B cell (primary cell): ENCODE measurements around the gene SERINC5. TPM values are rescaled to one million over a fixed set of nuclear protein-coding genes. Genes with fewer than 3 reads are reported as not detected.

Source experiments
- ATAC-seq: fragments of 200-7000 bp; cut with Tn5 transposase; one replicate; pipeline ENCODE4 v1.10.0; 2021; ENCODE audit warnings: low read depth, mild to moderate bottlenecking, moderate number of reproducible peaks, moderate library complexity
- CTCF ChIA-PET: fragments of 350-600 bp; sonication (Branson Sonifier 250); formaldehyde crosslinking; loops from one replicate; lab custom pipeline; 2021; ENCODE audit warnings: antibody characterized with exemption, inconsistent platforms; lab: Charles Lee
- POLR2A ChIA-PET: fragments of 350-600 bp; sonication (Branson Sonifier 250); formaldehyde crosslinking; loops from one replicate; lab custom pipeline; 2021; ENCODE audit warnings: antibody characterized with exemption; lab: Charles Lee
- DNase-seq: peaks from one replicate; pipeline ENCODE4 v3.0.0; 2013
- H2AFZ ChIP-seq: 2 replicates; pipeline ENCODE4 v1.6.1; 2012; ENCODE audit warnings: mild to moderate bottlenecking, low read depth, low read length; ENCODE audit not compliant: insufficient read depth, poor library complexity, severe bottlenecking
- H3K27ac ChIP-seq, 2 donors: 1 replicate in 1 of 2; 2 replicates in 1 of 2; pipeline ENCODE4 v1.5.1; 2012 to 2013; ENCODE audit warnings: low read length in 2 of 2, mild to moderate bottlenecking in 2 of 2, moderate library complexity in 1 of 2
- H3K27me3 ChIP-seq, 4 experiments: fragments of 200-600 bp in 1 of 4; sonication (generic) in 1 of 4; replicated peaks in 1 of 4; 1 replicate in 2 of 4; 2 replicates in 2 of 4; pipeline versions ENCODE4 v1.6.1 to v1.7.0; 2013 to 2016; ENCODE audit warnings: low read length in 3 of 4, mild to moderate bottlenecking in 2 of 4, mixed read lengths in 1 of 4, moderate library complexity in 1 of 4; ENCODE audit not compliant: insufficient read depth in 4 of 4, control insufficient read depth in 3 of 4; ENCODE audit errors: control extremely low read depth in 1 of 4
- H3K36me3 ChIP-seq, 2 experiments: replicated peaks in 1 of 2; 1 replicate in 1 of 2; 2 replicates in 1 of 2; pipeline versions ENCODE4 v1.6.1 to v1.7.1; 2013; ENCODE audit warnings: low read length in 1 of 2; ENCODE audit not compliant: insufficient read depth in 2 of 2, control insufficient read depth in 1 of 2; ENCODE audit errors: control extremely low read depth in 1 of 2, extremely low read depth in 1 of 2
- H3K4me1 ChIP-seq, 2 donors: fragments of 200-600 bp in 1 of 2; sonication (generic) in 1 of 2; 1 replicate in 1 of 2; 2 replicates in 1 of 2; pipeline versions ENCODE4 v1.5.1 to v1.6.1; 2013 to 2017; ENCODE audit warnings: low read length in 2 of 2; ENCODE audit not compliant: control insufficient read depth in 2 of 2, insufficient read depth in 2 of 2
- H3K4me2 ChIP-seq: replicated peaks from 2 replicates; pipeline ENCODE3; 2012; ENCODE audit warnings: mild to moderate bottlenecking, low read depth, low read length; ENCODE audit not compliant: poor library complexity, severe bottlenecking
- H3K4me3 ChIP-seq, 5 experiments: fragments of 200-600 bp in 1 of 5; sonication (generic) in 1 of 5; 1 replicate in 3 of 5; 2 replicates in 2 of 5; pipeline versions ENCODE4 v1.5.1 to v1.7.0; 2011 to 2016; ENCODE audit warnings: low read length in 4 of 5, mild to moderate bottlenecking in 4 of 5, low read depth in 2 of 5, control low read depth in 1 of 5, moderate library complexity in 1 of 5; ENCODE audit not compliant: insufficient read depth in 1 of 5; ENCODE audit errors: control extremely low read depth in 1 of 5, extremely low read depth in 1 of 5
- H3K79me2 ChIP-seq: fragments of 200-600 bp; sonication (generic); one replicate; pipeline ENCODE4 v1.6.0; 2016; ENCODE audit warnings: low read length; ENCODE audit not compliant: control insufficient read depth, insufficient read depth
- H3K9ac ChIP-seq: fragments of 200-600 bp; sonication (generic); 2 replicates; pipeline ENCODE4 v1.6.1; 2017; ENCODE audit warnings: mild to moderate bottlenecking, low read length, moderate library complexity
- H3K9me3 ChIP-seq, 3 donors: one replicate each; pipeline versions ENCODE4 v1.6.1 to v1.7.1; 2013; ENCODE audit warnings: low read length in 2 of 3; ENCODE audit not compliant: control insufficient read depth in 2 of 3, insufficient read depth in 1 of 3; ENCODE audit errors: control extremely low read depth in 1 of 3
- H4K20me1 ChIP-seq: 2 replicates; pipeline ENCODE4 v1.6.0; 2012; ENCODE audit warnings: mild to moderate bottlenecking, low read length; ENCODE audit not compliant: insufficient read depth, control insufficient read depth, poor library complexity, severe bottlenecking
- H3K27ac Mint-ChIP-seq: one replicate; pipeline ENCODE4 v1.8.0; 2021; ENCODE audit warnings: mixed read lengths
- H3K27me3 Mint-ChIP-seq: one replicate; pipeline ENCODE4 v1.8.0; 2021; ENCODE audit warnings: mixed read lengths
- H3K4me1 Mint-ChIP-seq: one replicate; pipeline ENCODE4 v1.8.0; 2021; ENCODE audit warnings: mixed read lengths
- H3K4me3 Mint-ChIP-seq: one replicate; pipeline ENCODE4 v1.8.0; 2021; ENCODE audit warnings: mixed read lengths
- H3K9me3 Mint-ChIP-seq: one replicate; pipeline ENCODE4 v1.8.0; 2022; ENCODE audit warnings: mixed read lengths; ENCODE audit not compliant: insufficient read depth
- EZH2 ChIP-seq: IDR thresholded peaks from 2 replicates; pipeline ENCODE4 v1.6.1; 2012; ENCODE audit warnings: borderline replicate concordance, low read depth, mild to moderate bottlenecking, moderate library complexity, low read length; ENCODE audit not compliant: insufficient read depth, poor library complexity, severe bottlenecking
- WGBS: methylation state at CpG from one replicate; pipeline ENCODE4 v1.1.5; 2013; ENCODE audit warnings: missing lambda C conversion rate; ENCODE audit not compliant: insufficient coverage; 5-methylcytosine and 5-hydroxymethylcytosine counted together
- intact Hi-C: fragments of 100-400 bp; cut with micrococcal nuclease; formaldehyde crosslinking; loops from one replicate; pipeline ENCODE4 v1.10.0; 2022
- polyA plus RNA-seq: library from polyadenylated mRNA; depleted of rRNA; stranded (reverse); fragments of >200 nt; gene quantifications from 2 replicates; pipeline ENCODE4 v1.2.3, GENCODE V29; 2012
- total RNA-seq, 2 donors: library from RNA; stranded (reverse); fragments of 120-200 nt in 1 of 2; gene quantifications; 1 replicate in 1 of 2; 2 replicates in 1 of 2; pipeline versions ENCODE4 v1.2.3 to v1.2.4, GENCODE V29; 2013 to 2022
- TF ChIP-seq, protein P1 (sequence below): fragments of 200-600 bp; IDR thresholded peaks from one replicate; pipeline ENCODE4 v1.8.0; 2022; ENCODE audit warnings: antibody characterized with exemption, mild to moderate bottlenecking

The SERINC5 gene
- total and polyA plus RNA-seq, 2 donors (not counting 1 experiment from before 2014, with no cell fraction given): 2.4 to 9.5 TPM

DNA sequence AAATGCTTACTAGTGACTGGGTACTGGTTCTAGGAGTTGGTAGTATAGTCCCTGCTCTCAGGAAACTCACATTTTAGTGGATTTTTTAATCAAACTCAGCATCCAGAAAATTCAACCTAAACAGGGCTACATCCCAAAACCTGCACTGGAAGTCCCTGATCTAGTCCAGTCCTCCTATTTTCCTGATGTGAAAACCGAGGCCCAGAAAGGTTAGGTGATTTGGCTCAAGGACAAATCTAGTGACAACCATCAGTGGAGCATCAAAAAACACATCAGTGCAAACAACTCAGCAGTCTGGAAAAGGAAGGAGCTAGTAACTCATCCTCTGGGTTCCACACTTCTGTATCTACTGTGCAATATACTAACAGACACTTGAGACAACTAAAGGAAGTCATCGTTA is 38.2 kb downstream of the SERINC5 start:
- peaks cover 0 to 8% of the 10 kb centered on the region in 2 donors for H3K4me1 ChIP-seq
- H3K79me2 ChIP-seq: peaks cover 14% of the 10 kb centered on the region
- intact Hi-C loops: no loop called here
- H3K4me3 ChIP-seq: no peak overlapping the region
- no peaks in the 10 kb centered on the region for H3K27me3 Mint-ChIP-seq
- H3K4me2 ChIP-seq: peak overlapping the region; percentile 53
- H3K9me3 Mint-ChIP-seq: no peaks in the 10 kb centered on the region
- TF ChIP-seq, protein P1, sequence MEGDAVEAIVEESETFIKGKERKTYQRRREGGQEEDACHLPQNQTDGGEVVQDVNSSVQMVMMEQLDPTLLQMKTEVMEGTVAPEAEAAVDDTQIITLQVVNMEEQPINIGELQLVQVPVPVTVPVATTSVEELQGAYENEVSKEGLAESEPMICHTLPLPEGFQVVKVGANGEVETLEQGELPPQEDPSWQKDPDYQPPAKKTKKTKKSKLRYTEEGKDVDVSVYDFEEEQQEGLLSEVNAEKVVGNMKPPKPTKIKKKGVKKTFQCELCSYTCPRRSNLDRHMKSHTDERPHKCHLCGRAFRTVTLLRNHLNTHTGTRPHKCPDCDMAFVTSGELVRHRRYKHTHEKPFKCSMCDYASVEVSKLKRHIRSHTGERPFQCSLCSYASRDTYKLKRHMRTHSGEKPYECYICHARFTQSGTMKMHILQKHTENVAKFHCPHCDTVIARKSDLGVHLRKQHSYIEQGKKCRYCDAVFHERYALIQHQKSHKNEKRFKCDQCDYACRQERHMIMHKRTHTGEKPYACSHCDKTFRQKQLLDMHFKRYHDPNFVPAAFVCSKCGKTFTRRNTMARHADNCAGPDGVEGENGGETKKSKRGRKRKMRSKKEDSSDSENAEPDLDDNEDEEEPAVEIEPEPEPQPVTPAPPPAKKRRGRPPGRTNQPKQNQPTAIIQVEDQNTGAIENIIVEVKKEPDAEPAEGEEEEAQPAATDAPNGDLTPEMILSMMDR: no peak
- no peak for TF ChIP-seq EZH2
- no peak for ATAC-seq
- peaks cover 0 to 3% of the 10 kb centered on the region in 2 experiments for H3K36me3 ChIP-seq
- ChIA-PET CTCF (interaction anchor here (1.1 kb wide), 1 partner anchor 126 kb away, joined by 3 read pairs; no protein-coding TSS in a partner anchor), POLR2A (no interaction called here)
- H3K9ac ChIP-seq: peak overlapping the region; percentile 26
- H2AFZ ChIP-seq: no peak overlapping the region
- no peak for DNase-seq
- no peaks in the 10 kb centered on the region for H3K9me3 ChIP-seq
- H3K27me3 ChIP-seq: no peaks in the 10 kb centered on the region
- 80% methylated on average over 1 of the region's 2 CpGs for WGBS
- H3K4me3 Mint-ChIP-seq: no peak overlapping the region
- H3K4me1 Mint-ChIP-seq: peaks cover 16% of the 10 kb centered on the region
- H4K20me1 ChIP-seq: no peaks in the 10 kb centered on the region
- H3K27ac Mint-ChIP-seq: no peak overlapping the region
- H3K27ac ChIP-seq: no peak overlapping the region

DNA sequence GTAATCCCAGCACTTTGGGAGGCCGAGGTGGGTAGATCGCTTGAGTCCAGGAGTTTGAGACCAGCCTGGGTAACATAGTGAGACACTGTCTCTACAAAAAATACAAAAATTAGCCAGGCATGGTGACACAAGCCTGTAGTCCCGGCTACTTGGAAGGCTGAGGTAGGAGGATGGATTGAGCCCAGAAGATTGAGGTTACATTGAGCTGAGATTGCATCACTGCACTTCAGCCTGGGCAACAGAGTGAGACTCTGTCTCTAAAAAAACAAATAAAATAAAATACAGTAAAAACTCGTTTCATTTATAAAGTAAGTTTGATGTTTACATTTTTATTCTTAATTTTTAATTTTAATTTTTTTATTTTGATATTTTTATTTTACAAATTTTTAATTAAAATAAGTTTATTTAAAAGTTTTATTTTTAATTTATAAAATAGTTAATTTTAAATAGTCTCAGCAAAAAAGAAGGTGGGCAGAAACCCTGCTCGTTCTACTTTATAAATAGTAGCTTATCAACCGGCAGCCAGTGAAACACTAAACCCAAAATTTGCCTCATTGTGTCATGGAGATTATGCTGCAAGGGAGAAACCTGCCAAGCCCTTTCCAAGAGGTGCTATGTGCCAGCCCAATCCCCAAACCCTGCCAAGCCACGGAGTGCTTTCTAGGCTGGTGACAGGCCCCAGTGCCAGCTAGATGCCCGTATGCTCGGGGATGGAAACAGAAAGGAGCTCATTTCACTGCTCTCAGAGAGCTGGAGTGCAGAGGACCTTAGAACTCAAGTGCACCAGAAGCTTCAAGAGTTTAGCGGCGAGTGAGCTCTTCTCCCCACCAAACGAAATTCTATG is 38.9 kb downstream of the SERINC5 start:
- TF ChIP-seq, protein P1: no peak
- no peak for TF ChIP-seq EZH2
- peak overlapping the region; percentile 59 for H2AFZ ChIP-seq
- peak overlapping the region in 3 of 5 experiments; percentile 5 to 60 (median 41) for H3K4me3 ChIP-seq
- H3K4me2 ChIP-seq: peak overlapping the region; percentile 62
- H4K20me1 ChIP-seq: no peaks in the 10 kb centered on the region
- Mint-ChIP-seq H3K27ac (no peak overlapping the region), H3K4me1 (peaks cover 17% of the 10 kb centered on the region), H3K27me3 (no peaks in the 10 kb centered on the region), H3K9me3 (no peaks in the 10 kb centered on the region), H3K4me3 (no peak overlapping the region)
- ATAC-seq (no peak), DNase-seq (no peak)
- no peaks in the 10 kb centered on the region for H3K9me3 ChIP-seq
- peaks cover 0 to 8% of the 10 kb centered on the region in 2 donors for H3K4me1 ChIP-seq
- ChIA-PET CTCF (interaction anchor here (1.1 kb wide), 1 partner anchor 125 kb away, joined by 3 read pairs; no protein-coding TSS in a partner anchor), POLR2A (no interaction called here)
- peaks cover 0 to 3% of the 10 kb centered on the region in 2 experiments for H3K36me3 ChIP-seq
- intact Hi-C loops: no loop called here
- H3K27me3 ChIP-seq: no peaks in the 10 kb centered on the region
- H3K79me2 ChIP-seq: peaks cover 17% of the 10 kb centered on the region
- WGBS: 91% methylated on average over 4 of the region's 12 CpGs
- H3K9ac ChIP-seq: peak overlapping the region; percentile 58
- H3K27ac ChIP-seq: peak overlapping the region in 1 of 2 donors; percentile 64
